OCI-LY7 (cell line): Measurements from ENCODE around the gene SMG1. TPM values are rescaled to one million over a fixed set of nuclear protein-coding genes. Genes with fewer than 3 reads are reported as not detected.

Experiments used
- BruUV-seq: library from RNA; stranded (reverse); fragments of 400-500 nt; replicated peaks from 2 replicates; lab custom pipeline; 2021; lab: Mats Ljungman, UMichigan
- CTCF ChIA-PET: fragments of 300-600 bp; sonication (Branson Sonifier 250); formaldehyde crosslinking; loops from one replicate; lab custom pipeline; 2022; ENCODE audit warnings: antibody characterized with exemption; ENCODE audit not compliant: unreplicated experiment; lab: Charles Lee
- POLR2A ChIA-PET: fragments of 300-600 bp; sonication (Branson Sonifier 250); formaldehyde crosslinking; loops from one replicate; lab custom pipeline; 2022; ENCODE audit warnings: antibody characterized with exemption; lab: Charles Lee
- DNase-seq: peaks from one replicate; pipeline ENCODE4 v3.0.0-alpha.2; 2015; ENCODE audit warnings: low spot score
- H2AFZ ChIP-seq: fragments of 200-600 bp; sonication (generic), shearing (Covaris generic); 2 replicates; pipeline ENCODE4 v1.6.1; 2014; ENCODE audit warnings: mild to moderate bottlenecking, antibody characterized with exemption, low read length, moderate library complexity
- H3K27ac ChIP-seq: fragments of 200-600 bp; sonication (generic); 2 replicates; pipeline ENCODE4 v1.5.1; 2014; ENCODE audit warnings: mixed run types, low read depth, mild to moderate bottlenecking, moderate library complexity, low read length, inconsistent platforms; ENCODE audit not compliant: poor library complexity, severe bottlenecking
- H3K36me3 ChIP-seq: fragments of 200-600 bp; sonication (generic); 2 replicates; pipeline ENCODE4 v1.6.1; 2014; ENCODE audit warnings: mild to moderate bottlenecking, antibody characterized with exemption, low read length, moderate library complexity, mixed read lengths; ENCODE audit not compliant: insufficient read depth
- H3K4me1 ChIP-seq: fragments of 200-600 bp; sonication (generic); 2 replicates; pipeline ENCODE4 v1.5.1; 2014; ENCODE audit warnings: mild to moderate bottlenecking, low read length; ENCODE audit not compliant: insufficient read depth, poor library complexity, severe bottlenecking
- H3K4me2 ChIP-seq: fragments of 200-600 bp; sonication (generic); 2 replicates; pipeline ENCODE4 v1.6.1; 2014; ENCODE audit warnings: mild to moderate bottlenecking, low read length
- H3K4me3 ChIP-seq: fragments of 200-600 bp; sonication (generic); 2 replicates; pipeline ENCODE4 v1.5.1; 2014; ENCODE audit warnings: mild to moderate bottlenecking, low read depth, low read length; ENCODE audit not compliant: poor library complexity, severe bottlenecking
- H3K79me2 ChIP-seq: fragments of 200-600 bp; sonication (generic); 2 replicates; pipeline ENCODE4 v1.6.1; 2016; ENCODE audit warnings: low read depth, mild to moderate bottlenecking, low read length, moderate library complexity, mixed read lengths; ENCODE audit not compliant: insufficient read depth
- H3K9me2 ChIP-seq: fragments of 200-600 bp; sonication (generic); 2 replicates; pipeline ENCODE4 v1.6.1; 2016; ENCODE audit warnings: mild to moderate bottlenecking, low read length, mixed read lengths; ENCODE audit not compliant: insufficient read depth
- H3K9me3 ChIP-seq: fragments of 200-600 bp; sonication (generic); 2 replicates; pipeline ENCODE4 v1.6.1; 2014; ENCODE audit warnings: mild to moderate bottlenecking, mixed run types, low read length, mixed read lengths
- H4K20me1 ChIP-seq: fragments of 200-600 bp; sonication (generic); 2 replicates; pipeline ENCODE4 v1.6.1; 2014; ENCODE audit warnings: mild to moderate bottlenecking, antibody characterized with exemption, low read length, moderate library complexity, mixed read lengths; ENCODE audit not compliant: insufficient read depth
- CTCF ChIP-seq: fragments of 200-600 bp; sonication (generic); conservative IDR thresholded peaks from 2 replicates; pipeline ENCODE4 v1.5.1; 2014; ENCODE audit warnings: mild to moderate bottlenecking, antibody characterized with exemption, low read length, moderate library complexity, mixed read lengths
- EZH2phosphoT487 ChIP-seq: fragments of 200-600 bp; sonication (generic); IDR thresholded peaks from 2 replicates; pipeline ENCODE4 v1.6.1; 2018; ENCODE audit warnings: low read depth, borderline replicate concordance, mild to moderate bottlenecking, mixed run types, antibody characterized with exemption, low read length, moderate library complexity, mixed read lengths
- intact Hi-C: fragments of 100-400 bp; cut with micrococcal nuclease; formaldehyde crosslinking; loops from one replicate; pipeline ENCODE4 v1.10.0; 2022; ENCODE audit not compliant: unreplicated experiment
- total RNA-seq, 2 experiments: library from RNA; depleted of rRNA in 1 of 2; stranded (reverse); fragments of >200 nt in 1 of 2; shearing (Covaris generic) in 1 of 2; gene quantifications; 2 replicates each; pipeline ENCODE4 v1.2.3, GENCODE V29; 2014 to 2022

The SMG1 gene
- total RNA-seq, 2 experiments from 2014 or later = 106 to 199 TPM

DNA sequence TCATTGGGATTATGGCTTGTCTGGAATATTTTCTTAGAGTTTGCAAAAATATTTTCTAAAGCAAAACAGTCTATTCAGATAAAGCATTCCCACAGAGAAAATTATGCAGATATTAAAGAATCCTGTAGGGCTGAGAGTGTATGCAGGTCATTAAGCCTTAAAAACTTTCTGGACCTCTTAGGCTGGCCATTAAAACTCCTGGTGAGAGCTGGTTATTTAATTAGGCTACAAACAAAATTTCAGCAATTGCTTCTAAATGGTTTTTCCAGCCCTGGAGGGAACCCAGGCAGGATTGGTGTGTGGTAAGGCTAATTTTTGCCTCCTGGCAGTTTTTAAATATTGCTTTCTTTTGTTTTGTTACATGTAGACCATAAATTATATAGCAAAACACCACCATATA, 27.3 kb upstream of the SMG1 start:
- BruUV-seq = no TSS peak
- CTCF ChIA-PET = no interaction called here

DNA sequence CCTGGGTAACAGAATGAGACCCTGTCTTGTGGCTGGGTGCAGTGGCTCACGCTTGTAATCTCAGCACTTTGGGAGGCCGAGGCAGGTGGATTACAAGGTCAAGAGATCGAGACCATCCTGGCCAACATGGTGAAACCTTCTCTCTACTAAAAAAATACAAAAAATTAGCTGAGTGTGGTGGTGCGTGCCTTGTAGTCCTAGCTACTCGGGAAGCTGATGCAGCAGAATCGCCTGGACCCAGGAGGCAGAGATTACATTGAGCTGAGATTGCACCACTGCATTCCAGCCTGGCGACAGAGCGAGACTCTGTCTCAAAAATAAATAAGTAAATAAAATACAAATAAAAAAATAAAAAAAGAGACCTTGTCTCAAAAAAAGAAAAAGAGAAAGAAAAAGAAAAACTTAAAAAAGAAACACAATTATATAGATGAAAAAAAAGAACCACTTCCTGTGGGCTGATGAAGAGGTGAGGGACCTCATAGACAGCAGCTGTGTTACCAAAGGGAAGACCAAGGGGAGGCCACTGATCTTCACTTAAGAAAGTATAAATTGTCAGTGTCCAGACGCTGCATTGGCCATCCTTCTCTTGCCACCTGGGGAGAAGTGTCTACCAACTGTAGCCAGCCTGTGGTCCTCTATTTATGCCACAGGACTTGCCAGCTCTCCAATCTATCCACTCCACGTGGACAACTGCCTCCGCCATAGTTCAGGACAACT, 24.4 kb upstream of the SMG1 start:
- Histone ChIP-seq H3K4me1 (no peaks in the 10 kb centered on the region), H3K9me2 (no peaks in the 10 kb centered on the region), H3K36me3 (no peaks in the 10 kb centered on the region), H3K9me3 (no peaks in the 10 kb centered on the region), H3K4me2 (no peak overlapping the region), H3K79me2 (no peaks in the 10 kb centered on the region), H2AFZ (no peak overlapping the region), H4K20me1 (no peaks in the 10 kb centered on the region), H3K4me3 (no peak overlapping the region), H3K27ac (no peak overlapping the region)
- no TSS peak for BruUV-seq
- intact Hi-C loops = no loop called here
- no peak for DNase-seq
- ChIA-PET POLR2A (no interaction called here), CTCF (no interaction called here)
- no peak for TF ChIP-seq CTCF
- TF ChIP-seq EZH2phosphoT487 = no peak

More for the DNA sequence above, 27.3 kb upstream of the SMG1 start:
- intact Hi-C loops = no loop called here
- Histone ChIP-seq H3K9me3 (no peaks in the 10 kb centered on the region), H3K4me3 (no peak overlapping the region), H3K79me2 (no peaks in the 10 kb centered on the region), H4K20me1 (no peaks in the 10 kb centered on the region), H3K4me2 (no peak overlapping the region), H3K4me1 (no peaks in the 10 kb centered on the region), H3K36me3 (no peaks in the 10 kb centered on the region), H3K9me2 (no peaks in the 10 kb centered on the region), H2AFZ (no peak overlapping the region), H3K27ac (no peak overlapping the region)
- POLR2A ChIA-PET = interaction anchor here (1.0 kb wide), 1 partner anchor 10 kb away, joined by 3 read pairs; no protein-coding TSS in a partner anchor
- TF ChIP-seq CTCF = no peak
- TF ChIP-seq EZH2phosphoT487 = no peak
- no peak for DNase-seq

DNA sequence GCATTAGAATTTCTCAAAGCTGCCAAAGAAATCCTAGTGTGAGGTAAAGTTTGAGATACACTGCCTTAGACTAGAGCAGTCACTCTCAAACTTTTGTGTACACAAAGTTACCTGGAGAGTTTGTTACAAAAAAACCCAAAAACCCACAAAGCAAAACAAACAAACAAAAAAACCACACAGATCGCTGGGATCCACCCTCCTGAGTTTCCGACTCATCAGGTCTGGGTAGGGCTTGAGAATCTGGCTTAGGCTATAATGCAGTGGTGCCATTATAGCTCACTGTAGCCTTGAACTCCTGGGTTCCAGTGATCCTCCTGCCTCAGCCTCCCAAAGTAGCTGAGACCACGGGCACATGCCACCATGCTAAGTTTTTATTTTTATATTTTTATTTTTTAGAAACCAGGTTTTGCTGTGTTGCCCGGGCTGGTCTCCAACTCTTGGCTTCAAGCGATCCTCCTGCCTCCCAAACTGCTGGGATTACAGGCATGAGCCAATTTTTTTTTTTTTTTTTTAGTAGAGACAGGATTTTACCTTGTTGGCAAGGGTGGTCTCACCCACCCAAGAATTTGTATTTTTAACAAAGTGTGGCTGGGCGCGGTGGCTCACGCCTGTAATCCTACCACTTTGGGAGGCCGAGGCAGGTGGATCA, 22.3 kb upstream of the SMG1 start:
- CTCF ChIA-PET = no interaction called here
- no TSS peak for BruUV-seq
- DNase-seq = no peak
- Histone ChIP-seq H2AFZ (no peak overlapping the region), H3K27ac (no peak overlapping the region), H3K4me3 (no peak overlapping the region), H3K4me2 (no peak overlapping the region), H4K20me1 (no peaks in the 10 kb centered on the region), H3K79me2 (no peaks in the 10 kb centered on the region), H3K9me3 (no peaks in the 10 kb centered on the region), H3K9me2 (no peaks in the 10 kb centered on the region), H3K4me1 (no peaks in the 10 kb centered on the region), H3K36me3 (no peaks in the 10 kb centered on the region)
- POLR2A ChIA-PET = interaction anchor here (0.7 kb wide), 1 partner anchor 46 kb away, joined by 3 read pairs; no protein-coding TSS in a partner anchor
- TF ChIP-seq CTCF (no peak), EZH2phosphoT487 (no peak)
- intact Hi-C loops = loop anchor here (5.0 kb wide), 1 partner anchor 51 kb away; no protein-coding TSS in a partner anchor
